ENCODE data around the gene CXXC5.

CXXC5 gene

GRCh38 chr5:139731281-139731680 lies 83.1 kb downstream of the CXXC5 start:
- TF ChIP-seq CTCF (conservative IDR thresholded peaks at IDR 0.05; ENCODE audit: control insufficient read depth, insufficient read depth, low read depth, low read length): no peak
- DNase-seq (ENCODE audit: low read depth): no peak
- no peak overlapping the region for H3K4me3 ChIP-seq (ENCODE audit: control insufficient read depth, low read depth, low read length)

GRCh38 chr5:139732019-139732418 lies 83.9 kb downstream of the CXXC5 start:
- TF ChIP-seq CTCF (conservative IDR thresholded peaks at IDR 0.05; ENCODE audit: control insufficient read depth, insufficient read depth, low read depth, low read length): no peak
- no peak for DNase-seq (ENCODE audit: low read depth)
- H3K4me3 ChIP-seq (ENCODE audit: control insufficient read depth, low read depth, low read length): no peak overlapping the region

- TF ChIP-seq CTCF (conservative IDR thresholded peaks at IDR 0.05; ENCODE audit: control insufficient read depth, insufficient read depth, low read depth, low read length): no peak
- no peak overlapping the region for H3K4me3 ChIP-seq (ENCODE audit: control insufficient read depth, low read depth, low read length)
- DNase-seq (ENCODE audit: low read depth): peak; percentile 17
Observed at GRCh38 chr5:139733010-139733688, 85.0 kb downstream of the CXXC5 start.
